Jurkat, Clone E6-1 (cell line): ENCODE data around the gene ETS1.

Source experiments
- DNase-seq: peaks from one replicate; pipeline ENCODE4 v3.0.0-alpha.2; 2011; ENCODE audit warnings: low read depth, low spot score
- H3K4me3 ChIP-seq: 2 replicates; pipeline ENCODE4 v1.5.1; 2011; ENCODE audit warnings: mild to moderate bottlenecking, low read length, control low read depth, moderate library complexity

Gene ETS1

DNA sequence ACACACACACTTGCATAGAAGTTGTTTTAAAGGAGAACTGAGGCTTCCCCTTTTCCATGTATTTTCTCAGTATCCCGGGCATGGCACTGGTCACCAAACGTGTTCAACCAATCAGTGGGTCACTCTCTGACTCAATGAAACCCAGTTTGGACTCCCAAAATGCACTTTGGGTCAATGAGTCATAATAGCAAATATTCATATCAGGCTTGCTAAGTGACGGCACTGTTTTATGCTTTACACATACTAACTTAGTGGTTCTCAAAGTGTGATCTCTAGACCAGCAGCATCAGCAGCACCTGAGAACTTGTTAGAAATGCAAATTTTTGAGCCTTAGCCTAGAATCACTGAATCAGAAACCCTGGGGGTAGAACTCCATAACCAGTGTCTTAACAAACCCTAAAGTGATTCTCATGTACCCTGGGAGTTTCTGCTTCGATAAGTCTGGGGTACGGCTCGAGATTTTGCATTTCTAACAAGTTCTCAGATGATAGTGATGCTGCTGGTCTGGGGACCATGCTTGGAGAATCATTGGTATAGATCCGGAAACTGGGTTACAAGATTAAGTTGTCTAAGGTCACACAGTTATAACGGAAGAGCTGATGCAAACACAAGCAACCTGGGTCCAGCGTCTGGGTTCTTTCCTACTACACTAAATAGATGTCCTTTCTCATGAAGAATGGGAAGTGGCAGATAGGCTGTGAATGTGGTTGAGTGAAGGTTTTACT, 35.6 kb downstream of the ETS1 start:
- H3K4me3 ChIP-seq: no peak overlapping the region
- no peak for DNase-seq

GRCh38 chr11:128551058-128551457, 36.3 kb downstream of the ETS1 start:
- no peak overlapping the region for H3K4me3 ChIP-seq
- DNase-seq: peak; percentile 39

DNA sequence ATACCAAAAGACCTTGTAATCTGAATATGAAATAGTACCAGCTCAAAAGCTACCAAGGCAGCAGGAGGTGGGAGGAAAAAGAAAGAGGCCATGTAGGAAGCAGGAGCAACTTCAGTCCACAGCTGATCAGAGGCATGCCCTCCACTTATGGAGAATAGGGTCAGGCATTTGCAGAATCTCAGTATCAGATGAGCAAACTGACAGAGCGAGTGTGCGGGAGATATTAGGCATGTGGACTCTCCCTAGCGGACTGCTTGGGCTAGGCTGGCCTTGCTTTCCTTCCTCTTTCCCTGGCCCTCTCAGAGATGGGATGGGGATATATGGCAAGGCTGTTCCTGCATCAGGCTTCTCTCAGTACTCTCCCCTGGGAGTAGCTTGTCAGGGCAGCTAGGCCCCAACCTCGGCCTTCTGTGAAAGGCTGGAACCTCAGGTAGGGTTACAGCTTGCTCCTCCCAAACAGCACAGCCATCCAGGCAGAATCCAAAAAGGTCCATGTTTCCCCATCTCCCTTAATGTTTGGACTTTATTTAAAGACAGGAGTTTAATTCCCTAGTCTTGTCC, 37.0 kb downstream of the ETS1 start:
- no peak for DNase-seq
- H3K4me3 ChIP-seq: no peak overlapping the region

- H3K4me3 ChIP-seq: no peak overlapping the region
Measured at GRCh38 chr11:128549256-128549944, 38.0 kb downstream of the ETS1 start.

GRCh38 chr11:128548649-128549255, 38.6 kb downstream of the ETS1 start:
- peak overlapping the region; percentile 37 for H3K4me3 ChIP-seq
- DNase-seq: no peak

More at GRCh38 chr11:128549256-128549944, 38.0 kb downstream of the ETS1 start:
- DNase-seq: no peak

DNA sequence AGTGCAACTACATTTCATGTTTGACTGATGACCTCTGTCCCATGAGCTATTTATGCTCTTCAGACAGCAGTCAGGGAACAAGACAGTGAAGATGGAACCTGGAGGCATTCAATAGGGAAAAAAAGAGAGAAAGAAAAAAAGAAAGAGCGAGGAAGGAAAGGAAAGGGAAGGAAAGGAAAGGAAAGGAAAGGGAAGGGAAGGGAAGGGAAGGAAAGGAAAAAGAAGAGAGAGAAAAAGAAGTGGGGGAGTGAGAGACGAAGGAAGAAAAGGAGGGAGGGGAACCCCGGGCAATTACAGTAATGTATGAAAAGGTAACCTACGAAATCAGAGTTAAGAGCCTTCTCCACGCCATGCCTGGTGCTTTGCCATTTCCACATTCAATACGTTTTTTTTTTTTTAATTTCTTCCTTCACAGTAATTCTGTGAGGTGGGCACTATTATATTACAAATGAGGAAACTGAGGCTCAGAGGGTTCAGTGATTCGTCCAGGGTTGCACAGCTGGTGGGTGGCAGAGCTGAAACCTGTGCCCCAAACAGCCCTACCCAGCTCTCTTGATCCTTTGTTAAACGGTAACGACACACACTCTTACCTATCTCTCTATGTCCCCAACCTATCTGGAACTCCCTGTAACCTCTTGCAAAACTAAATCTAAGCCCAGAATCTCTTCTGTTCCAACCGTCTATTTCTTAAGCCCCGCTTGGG, 39.3 kb downstream of the ETS1 start:
- peak overlapping the region; percentile 37 for H3K4me3 ChIP-seq
- no peak for DNase-seq

DNA sequence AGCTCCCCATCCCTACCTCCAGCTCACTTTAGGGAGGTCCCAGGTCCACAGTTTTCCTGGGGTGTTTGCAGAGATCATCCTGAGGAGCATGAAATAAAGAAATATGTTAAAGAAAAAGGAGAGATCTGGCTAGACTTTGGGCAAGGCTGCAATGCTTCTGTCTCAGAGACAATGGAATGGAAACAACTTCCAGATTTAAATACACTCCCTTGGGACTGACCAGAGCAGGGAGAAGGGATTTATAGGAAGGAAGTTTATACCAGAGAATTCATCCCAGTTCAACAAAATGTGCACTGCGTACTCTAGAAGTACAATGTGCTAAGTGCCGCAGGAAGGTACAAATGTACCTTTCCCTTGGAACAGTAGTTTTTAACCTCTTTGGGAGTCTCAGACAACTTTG, 40.4 kb downstream of the ETS1 start:
- H3K4me3 ChIP-seq: no peak overlapping the region
- DNase-seq: no peak

GRCh38 chr11:128544471-128545051, 42.8 kb downstream of the ETS1 start:
- DNase-seq: peak; percentile 64
- no peak overlapping the region for H3K4me3 ChIP-seq

- no peak overlapping the region for H3K4me3 ChIP-seq
- DNase-seq: no peak
Measured at GRCh38 chr11:128540469-128540868, 46.9 kb downstream of the ETS1 start.

- no peak for DNase-seq
- no peak overlapping the region for H3K4me3 ChIP-seq
Measured at GRCh38 chr11:128536506-128536905, 50.9 kb downstream of the ETS1 start.

- DNase-seq: no peak
- no peak overlapping the region for H3K4me3 ChIP-seq
Measured at GRCh38 chr11:128535468-128536457, 51.6 kb downstream of the ETS1 start.

- no peak overlapping the region for H3K4me3 ChIP-seq
Measured at GRCh38 chr11:128533472-128533871, 53.9 kb downstream of the ETS1 start.

DNA sequence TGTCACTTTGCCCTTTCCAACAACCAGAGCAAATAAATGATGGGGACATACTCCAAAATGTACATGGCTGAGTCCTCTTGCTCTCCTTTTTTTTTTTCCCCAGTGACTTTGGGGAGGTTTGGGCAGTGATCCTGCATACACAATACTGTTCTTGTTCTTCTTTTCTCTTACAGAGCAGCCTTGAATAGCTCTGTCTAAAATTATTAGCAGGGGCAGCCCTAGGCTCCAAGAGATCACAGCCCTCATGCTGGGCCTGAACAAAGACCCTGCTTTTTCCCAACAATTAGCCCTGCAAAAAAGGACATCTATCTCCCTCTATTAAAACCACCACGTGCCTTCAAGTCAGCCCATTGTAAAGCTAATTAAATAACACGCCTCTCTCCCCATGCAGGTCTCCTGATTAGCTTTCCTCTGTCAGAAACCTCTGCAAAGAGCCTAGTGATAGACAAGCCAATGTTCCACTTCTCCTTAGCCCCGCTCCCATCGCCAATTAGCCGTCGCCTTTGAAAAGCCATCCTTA, 54.7 kb downstream of the ETS1 start:
- no peak overlapping the region for H3K4me3 ChIP-seq
- DNase-seq: no peak

More at GRCh38 chr11:128533472-128533871, 53.9 kb downstream of the ETS1 start:
- DNase-seq: no peak

GRCh38 chr11:128532016-128532571, 55.3 kb downstream of the ETS1 start:
- H3K4me3 ChIP-seq: no peak overlapping the region
- no peak for DNase-seq

- no peak for DNase-seq
Measured at GRCh38 chr11:128531588-128531987, 55.8 kb downstream of the ETS1 start.

GRCh38 chr11:128530118-128531074, 57.0 kb downstream of the ETS1 start:
- no peak overlapping the region for H3K4me3 ChIP-seq
- no peak for DNase-seq

More at GRCh38 chr11:128531588-128531987, 55.8 kb downstream of the ETS1 start:
- H3K4me3 ChIP-seq: no peak overlapping the region
